ENCODE data around the gene COQ8A.
"Not testable (repeated sequence)": the region's sequence is repeated elsewhere in the genome, so short reads cannot be mapped to it uniquely, and the experiment has no call there.

The COQ8A gene

GRCh38 chr1:226985839-226986463 lies 45.9 kb downstream of the COQ8A start:
- no peak for DNase-seq

GRCh38 chr1:226986496-226987178 lies 46.5 kb downstream of the COQ8A start:
- DNase-seq = no peak

- DNase-seq = no peak
These were observed 47.1 kb downstream of the COQ8A start for GRCh38 chr1:226987179-226987536.

DNA sequence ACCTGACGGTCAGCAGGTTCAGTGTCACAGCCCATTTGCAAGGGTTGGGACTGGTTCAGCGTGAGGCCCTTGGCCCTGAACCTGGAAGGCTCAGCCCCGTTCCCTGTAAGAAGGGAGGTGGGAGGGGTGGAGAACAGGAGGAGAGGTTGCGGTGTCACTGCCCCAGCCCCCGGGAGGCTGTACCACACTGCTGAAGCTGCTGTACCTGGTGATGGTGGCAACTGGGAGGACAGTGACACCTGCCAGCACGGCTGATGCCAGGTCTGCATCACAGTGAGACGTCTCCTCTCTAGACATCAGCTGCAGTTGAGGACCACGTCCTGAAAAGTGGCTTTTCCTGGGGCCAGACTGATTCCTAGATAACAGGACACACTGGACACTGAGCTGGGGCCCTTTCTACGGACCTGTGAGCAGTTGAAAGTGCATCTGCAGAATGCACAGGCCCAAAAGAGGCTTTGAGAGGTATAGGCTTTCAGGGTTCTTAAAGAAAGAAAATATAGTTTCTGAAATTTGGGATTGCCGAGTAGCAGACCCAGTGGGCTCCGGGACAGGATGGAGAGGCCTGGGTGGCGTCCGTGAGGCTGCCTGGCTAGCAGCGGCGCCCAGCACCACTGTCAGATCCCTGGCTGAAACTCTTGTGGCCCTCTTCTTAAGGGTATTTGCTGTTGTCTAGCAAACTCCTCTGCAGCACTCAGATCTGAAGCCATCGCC lies 47.7 kb downstream of the COQ8A start:
- no peak for DNase-seq

DNA sequence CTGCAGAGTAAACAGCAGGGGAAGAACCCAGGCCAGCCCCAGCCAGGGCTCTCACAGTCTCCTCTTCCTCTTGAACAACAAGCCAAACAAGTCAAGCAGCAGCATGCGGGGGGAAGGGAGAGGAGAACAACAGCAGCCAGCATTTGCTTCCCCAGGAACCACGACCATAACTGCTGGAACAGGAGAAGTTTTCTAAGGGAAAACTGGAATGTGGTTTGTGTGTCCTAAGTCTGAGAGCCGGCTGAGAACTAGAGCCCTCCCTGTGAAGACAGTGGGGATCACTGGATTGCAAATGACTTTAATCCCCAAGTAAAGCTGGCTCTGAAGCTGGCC lies 48.2 kb downstream of the COQ8A start:
- no peak for DNase-seq

- peak in 1 of 2 donors; percentile 42 for DNase-seq
These were observed 49.2 kb downstream of the COQ8A start for GRCh38 chr1:226989085-226989920.

DNA sequence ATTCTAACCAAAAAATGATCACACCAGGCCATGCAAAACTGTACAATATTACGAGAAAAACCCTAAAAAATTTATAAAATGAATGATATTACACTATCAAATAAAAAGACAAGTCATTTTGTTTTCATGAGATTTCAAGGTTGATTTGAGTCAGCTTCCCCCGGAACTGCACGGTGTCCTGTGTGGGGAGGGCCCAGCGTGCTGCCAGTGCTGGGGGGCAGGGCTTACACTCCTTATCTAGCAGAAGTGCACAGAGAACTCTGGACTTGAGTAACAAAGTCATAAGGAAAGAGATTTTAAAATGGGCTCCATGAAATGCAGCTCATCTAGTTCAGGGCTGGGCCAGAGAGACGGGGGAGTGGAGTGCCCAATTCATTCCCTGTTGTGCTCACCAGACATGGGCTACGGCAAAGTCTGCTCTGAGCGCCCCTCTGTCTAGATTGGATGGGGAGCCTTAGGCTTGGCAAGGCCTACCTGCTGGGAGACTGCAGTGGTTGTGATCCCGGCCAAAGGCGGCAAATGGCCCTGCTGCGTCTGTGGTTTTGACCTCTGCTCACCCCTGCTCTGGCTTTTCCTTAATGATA lies 50.1 kb downstream of the COQ8A start:
- peak; percentile 35 to 61 for DNase-seq

GRCh38 chr1:226991920-226992319 lies 51.8 kb downstream of the COQ8A start:
- DNase-seq = no peak

DNA sequence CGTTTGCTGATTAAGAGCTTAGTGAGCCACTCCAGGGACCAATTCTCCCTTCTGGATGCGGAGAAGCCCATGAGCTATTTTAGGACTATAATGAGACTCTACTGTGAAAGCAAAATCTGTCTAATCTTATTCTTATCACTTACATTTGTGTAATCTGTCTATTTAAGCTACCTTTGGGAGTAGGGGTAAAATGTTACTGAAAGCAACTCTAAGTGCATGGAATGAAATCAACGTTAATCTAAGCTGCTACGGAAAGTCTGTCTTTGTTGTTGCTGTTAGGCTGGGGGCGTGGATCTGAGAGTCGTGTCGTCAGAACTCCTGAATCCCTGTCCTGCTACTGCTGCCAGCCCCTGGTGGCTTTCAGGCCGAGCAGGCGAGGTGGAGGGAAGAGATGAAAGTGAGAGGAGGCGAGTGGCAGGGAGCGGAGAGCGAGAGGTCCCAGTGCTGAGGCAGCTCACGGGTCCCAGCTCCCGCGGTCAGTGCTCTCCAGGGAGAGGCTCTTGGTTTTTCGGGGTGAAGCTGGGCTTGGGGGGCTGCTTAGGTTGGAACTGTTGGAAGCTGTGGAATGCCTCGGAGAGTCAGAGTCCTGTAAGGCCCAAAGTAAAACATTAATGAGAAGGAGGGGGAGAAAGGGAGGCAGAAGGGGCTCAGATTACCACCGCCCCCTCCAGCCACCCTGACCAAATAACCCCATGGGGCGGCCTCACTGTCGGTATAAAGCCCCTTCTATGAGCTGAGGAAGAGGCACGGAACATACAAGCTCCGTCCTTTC lies 53.9 kb downstream of the COQ8A start:
- no peak for DNase-seq

GRCh38 chr1:226994586-226995364 lies 54.7 kb downstream of the COQ8A start:
- DNase-seq = no peak

GRCh38 chr1:226995365-226996332 lies 55.6 kb downstream of the COQ8A start:
- DNase-seq = no peak

- not testable (repeated sequence) for DNase-seq
These were observed 59.5 kb downstream of the COQ8A start for GRCh38 chr1:226999579-226999978.

DNA sequence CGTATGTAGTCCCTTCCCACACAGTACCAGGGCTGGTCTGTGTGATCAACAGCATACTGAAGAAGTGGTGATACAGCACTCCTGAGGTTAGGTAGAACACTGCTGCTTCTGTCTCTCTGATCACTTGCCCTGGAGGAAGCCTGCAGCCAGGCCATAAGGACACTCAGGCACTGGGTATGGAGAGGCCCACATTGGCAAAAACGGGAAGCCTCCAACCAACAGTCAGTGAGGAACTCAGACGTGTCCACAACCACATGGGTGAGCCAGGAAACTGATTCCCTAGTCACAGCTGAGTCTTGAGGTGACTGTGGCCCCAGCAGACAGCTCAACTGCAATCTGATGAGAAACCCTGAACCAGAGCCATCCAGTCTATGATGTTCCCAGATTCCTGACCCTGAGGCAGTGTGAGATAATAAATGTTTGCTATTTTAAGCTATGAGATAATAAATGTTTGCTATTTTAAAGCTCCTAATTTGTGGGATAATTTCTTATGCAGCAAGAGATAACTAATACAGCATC lies 62.5 kb downstream of the COQ8A start:
- peak in 1 of 2 donors; percentile 29 for DNase-seq

- no peak for DNase-seq
These were observed 63.1 kb downstream of the COQ8A start for GRCh38 chr1:227003165-227003564.

DNA sequence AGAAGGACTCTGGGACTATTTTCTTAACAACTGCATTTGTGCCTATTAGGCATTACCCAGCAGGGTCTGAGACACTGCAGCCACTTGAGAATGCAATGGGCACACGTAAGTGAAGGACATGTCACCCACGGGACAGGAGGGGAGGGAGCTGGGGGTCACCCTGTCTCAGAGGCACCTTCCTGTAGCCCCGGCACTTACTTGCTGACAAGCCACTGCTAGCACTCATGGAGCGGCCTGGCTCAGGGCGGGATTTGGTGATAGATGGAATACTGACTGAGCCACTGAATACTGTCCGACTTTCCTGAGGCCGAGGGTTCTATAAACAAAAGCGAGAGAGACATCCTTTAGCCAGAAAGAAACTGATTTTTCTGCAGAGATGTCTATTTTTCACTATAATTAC lies 64.7 kb downstream of the COQ8A start:
- no peak for DNase-seq

GRCh38 chr1:227006226-227006796 lies 66.2 kb downstream of the COQ8A start:
- DNase-seq = no peak

- no peak for DNase-seq
These were observed 69.8 kb downstream of the COQ8A start for GRCh38 chr1:227009937-227010336.

- DNase-seq = no peak
These were observed 70.6 kb downstream of the COQ8A start for GRCh38 chr1:227010645-227011044.

DNA sequence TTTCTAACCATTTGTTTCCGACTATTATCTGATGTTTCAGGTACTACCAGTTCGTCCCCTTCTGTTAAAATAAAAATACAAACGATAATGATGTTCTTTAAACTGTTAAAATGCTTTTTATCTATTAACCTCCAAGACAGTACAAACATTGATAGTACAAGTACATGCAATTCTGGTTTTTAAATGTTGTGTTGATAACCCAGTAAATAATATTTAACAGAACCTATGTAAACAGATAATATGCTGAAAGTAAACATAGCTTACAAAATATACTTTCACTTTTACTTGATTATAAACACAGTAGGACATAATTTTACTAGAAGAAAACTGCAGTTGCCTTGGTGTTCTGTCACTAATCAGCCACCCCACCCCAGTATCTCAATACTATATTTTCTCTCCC lies 76.9 kb downstream of the COQ8A start:
- no peak for DNase-seq

Data from inflammatory macrophage (primary cell).